Activated CD8-positive, alpha-beta memory T cell treated with anti-CD3 and anti-CD28 coated beads for 36 hours (primary cell): ENCODE measurements around the gene LRRC10. TPM values are rescaled to one million over a fixed set of nuclear protein-coding genes. Genes with fewer than 3 reads are reported as not detected.
"Not testable (repeated sequence)": the region's sequence is repeated elsewhere in the genome, so short reads cannot be mapped to it uniquely, and the experiment has no call there.

Experiments
- CTCF ChIA-PET: fragments of 350-600 bp; sonication (Branson Sonifier 250); formaldehyde crosslinking; loops from one replicate; lab custom pipeline; 2021; ENCODE audit warnings: antibody characterized with exemption; lab: Charles Lee
- POLR2A ChIA-PET: fragments of 350-600 bp; sonication (Branson Sonifier 250); formaldehyde crosslinking; loops from one replicate; lab custom pipeline; 2021; ENCODE audit warnings: antibody characterized with exemption; lab: Charles Lee
- total RNA-seq, 2 experiments: library from RNA; stranded (reverse); gene quantifications; one replicate each; pipeline ENCODE4 v1.2.3, GENCODE V29; 2021

LRRC10 gene
- total RNA-seq, 2 experiments from 2014 or later = not detected

DNA sequence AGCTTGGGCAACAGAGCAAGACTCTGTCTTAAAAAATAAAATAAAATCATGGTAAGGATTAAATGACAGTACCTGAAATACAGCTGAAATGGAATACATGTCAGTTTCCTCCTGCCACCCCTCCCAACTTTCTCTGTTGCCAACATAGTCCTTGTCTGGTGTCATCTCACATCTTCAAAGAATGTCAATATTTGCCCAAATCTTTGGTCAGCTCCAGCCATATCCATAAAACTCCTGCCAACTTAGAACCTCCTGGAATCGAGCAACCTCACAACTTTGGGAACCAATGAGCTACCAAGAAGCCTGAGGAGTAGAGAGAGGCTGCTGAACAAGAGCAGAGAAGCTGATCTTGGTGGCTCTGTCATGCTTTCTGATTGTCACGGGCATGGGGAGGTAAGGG, 10.8 kb upstream of the LRRC10 start:
- ChIA-PET POLR2A (no interaction called here), CTCF (interaction anchor here (0.6 kb wide), 1 partner anchor 26 kb away, joined by 4 read pairs; no protein-coding TSS in a partner anchor)

DNA sequence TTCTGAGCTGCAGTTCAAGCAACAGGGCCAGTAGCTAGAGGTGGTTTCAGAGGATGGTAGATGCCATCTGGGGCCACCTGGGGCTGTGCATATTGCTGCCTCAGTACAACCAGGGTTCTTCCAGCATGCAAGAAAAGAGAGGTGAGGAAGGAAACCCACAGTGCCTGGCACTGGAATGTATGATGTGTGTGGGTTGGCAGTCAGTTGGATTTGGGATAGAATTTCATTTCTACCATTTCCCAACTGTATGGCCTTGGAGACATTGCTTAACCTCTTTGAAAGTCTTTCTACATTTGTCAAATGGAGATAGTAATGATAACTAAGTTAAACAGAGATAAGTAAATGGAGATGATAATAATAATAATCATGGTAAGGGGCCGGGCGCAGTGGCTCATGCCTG, 10.2 kb upstream of the LRRC10 start:
- CTCF ChIA-PET = no interaction called here
- POLR2A ChIA-PET = no interaction called here

DNA sequence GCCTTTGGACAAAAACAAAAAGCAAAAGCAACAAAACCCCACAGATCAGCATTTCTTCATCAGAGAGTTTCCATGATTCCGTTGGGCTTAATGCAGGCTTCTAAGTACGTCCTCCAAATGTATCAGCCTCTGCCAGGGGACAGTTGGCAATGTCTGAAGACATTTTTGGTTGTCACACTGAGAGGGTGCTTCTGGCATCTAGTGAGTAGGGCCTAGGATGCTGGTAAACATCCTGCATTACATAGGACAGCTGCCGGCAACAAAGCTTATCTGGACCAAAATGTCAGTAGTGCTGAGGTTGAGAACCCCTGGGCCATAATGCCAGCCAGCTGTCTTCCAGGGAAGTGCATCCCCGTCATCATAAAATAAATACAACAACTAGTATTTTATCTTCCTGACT, 9.4 kb upstream of the LRRC10 start:
- ChIA-PET POLR2A (no interaction called here), CTCF (interaction anchor here (0.5 kb wide), 1 partner anchor 9 kb away, joined by 6 read pairs; the partner anchor contains the start of gene LRRC10)

DNA sequence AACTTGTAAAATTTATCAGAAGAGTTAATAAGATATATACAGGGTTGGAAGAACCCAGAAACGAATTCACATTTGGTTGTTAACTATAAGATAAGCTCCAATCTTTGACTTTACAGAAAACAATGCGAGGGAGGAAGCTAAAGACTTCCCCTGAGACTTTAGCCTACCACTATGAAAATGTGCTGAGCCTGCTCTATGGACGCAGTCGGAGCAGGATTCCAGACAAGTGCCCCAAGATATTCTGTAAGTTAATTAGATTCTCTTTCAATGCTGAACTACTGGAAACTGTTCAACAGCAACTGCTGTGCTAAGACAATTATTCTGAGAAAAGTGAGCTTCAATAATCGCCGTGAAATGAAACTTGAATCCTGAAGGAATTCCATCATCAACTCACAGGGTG, 8.3 kb upstream of the LRRC10 start:
- ChIA-PET POLR2A (no interaction called here), CTCF (no interaction called here)

DNA sequence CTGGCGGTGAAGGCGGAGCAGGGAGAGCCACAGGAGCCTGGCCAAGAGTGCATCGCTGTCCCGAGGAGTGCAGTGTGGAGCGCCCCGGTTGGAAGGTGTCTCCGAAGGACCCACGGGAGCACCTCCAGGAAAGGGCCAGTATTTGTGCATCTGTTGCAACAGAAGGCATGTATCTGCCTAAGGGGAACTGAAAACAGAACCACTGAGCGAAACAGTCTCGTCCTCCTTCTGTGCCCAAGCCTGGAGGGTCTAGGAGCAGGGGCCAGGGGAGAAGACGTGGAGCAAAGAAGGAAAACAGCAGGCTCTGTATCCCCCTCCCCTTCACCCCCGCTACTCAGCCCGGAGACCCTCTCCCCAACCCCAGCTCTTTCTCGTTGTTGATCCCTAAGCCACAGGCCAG, 5.3 kb upstream of the LRRC10 start:
- CTCF ChIA-PET = interaction anchor here (1.7 kb wide), 1 partner anchor 24 kb away, joined by 5 read pairs; no protein-coding TSS in a partner anchor
- POLR2A ChIA-PET = no interaction called here

DNA sequence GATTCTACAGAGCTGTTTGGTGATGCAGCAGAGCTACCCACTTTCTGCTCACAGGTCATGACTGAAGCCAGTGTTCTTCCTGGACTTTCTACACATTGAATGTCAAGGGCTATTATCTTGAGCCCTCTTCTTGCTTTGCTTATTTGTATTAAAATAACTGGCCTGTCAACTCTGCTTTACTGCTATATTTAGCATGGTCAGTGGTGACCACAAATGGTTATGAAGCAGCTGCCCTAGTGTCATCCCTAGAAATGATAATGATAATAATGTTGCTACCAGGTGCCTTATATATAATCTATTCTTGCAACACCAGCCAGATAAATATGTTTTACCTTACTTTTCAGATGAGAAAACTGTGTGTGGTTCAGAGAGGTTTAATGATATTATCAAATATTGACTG, 2.6 kb upstream of the LRRC10 start:
- ChIA-PET POLR2A (no interaction called here), CTCF (no interaction called here)

DNA sequence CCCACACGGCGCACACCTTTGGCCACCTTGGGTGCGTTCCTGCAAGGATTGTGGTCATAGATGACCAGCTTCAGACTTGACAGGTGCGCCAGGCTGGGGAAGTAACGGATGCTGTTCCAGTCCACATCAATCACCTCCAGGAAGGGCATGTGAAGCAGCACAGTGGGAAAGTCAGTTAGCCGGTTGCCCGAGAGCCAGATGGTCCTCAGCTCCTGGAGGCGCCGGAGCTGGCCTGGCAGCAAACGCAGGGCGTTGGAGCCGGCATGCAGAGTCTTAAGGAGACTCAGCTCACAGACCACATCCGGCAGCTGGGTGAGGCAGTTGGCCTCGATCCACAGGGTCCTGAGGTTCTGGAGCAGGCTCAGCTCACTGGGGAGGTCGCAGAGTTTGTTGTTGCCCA, 581 bp downstream of the LRRC10 start:
- ChIA-PET POLR2A (no interaction called here), CTCF (interaction anchor here (0.5 kb wide), 1 partner anchor 80 kb away, joined by 3 read pairs; no protein-coding TSS in a partner anchor)

DNA sequence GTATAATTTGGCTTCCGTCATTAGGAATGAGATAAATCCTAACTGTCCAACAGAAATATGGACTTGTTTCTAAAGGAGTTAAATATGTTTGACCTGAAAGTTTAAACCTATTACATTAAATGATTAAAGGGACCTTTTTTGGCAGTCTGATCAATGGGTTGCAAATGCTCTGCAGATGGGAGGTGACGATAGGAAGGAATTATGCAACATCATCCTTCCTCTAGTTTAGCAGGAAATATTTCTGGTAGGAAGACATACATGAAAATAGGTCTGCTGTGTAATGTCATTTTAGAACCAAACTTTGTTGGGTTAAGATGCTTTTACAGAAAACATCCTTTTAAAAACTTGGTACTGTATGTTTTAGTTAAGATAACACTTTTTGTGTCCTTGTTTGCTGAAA, 2.6 kb downstream of the LRRC10 start:
- ChIA-PET POLR2A (no interaction called here), CTCF (no interaction called here)

DNA sequence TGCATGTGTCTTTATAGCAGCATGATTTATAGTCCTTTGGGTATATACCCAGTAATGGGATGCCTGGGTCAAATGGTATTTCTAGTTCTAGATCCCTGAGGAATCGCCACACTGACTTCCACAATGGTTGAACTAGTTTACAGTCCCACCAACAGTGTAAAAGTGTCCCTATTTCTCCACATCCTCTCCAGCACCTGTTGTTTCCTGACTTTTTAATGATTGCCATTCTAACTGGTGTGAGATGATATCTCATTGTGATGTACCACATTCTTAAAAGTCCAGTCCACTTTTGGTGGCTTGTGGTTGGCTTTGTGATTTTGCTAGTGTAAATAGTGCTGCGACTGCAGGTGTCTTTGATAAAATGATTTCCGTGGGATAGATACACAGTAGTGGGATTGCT, 6.4 kb downstream of the LRRC10 start:
- CTCF ChIA-PET = interaction anchor here (0.6 kb wide), 1 partner anchor 32 kb away, joined by 4 read pairs; no protein-coding TSS in a partner anchor
- POLR2A ChIA-PET = not testable (repeated sequence)

DNA sequence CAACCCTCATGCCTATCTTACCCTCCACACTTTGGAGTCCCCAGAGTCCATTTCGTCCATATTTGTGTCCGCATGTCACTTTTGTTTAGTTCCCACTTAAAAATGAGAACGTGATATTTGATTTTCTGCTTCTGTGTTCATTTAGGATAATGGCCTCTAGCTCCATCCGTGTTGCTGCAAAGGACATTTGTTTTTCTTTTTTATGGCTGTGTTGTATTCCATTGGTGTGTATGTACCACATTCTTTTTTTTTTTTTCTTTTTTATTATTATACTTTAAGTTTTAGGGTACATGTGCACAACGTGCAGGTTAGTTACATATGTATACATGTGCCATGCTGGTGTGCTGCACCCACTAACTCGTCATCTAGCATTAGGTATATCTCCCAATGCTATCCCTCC, 7.2 kb downstream of the LRRC10 start:
- CTCF ChIA-PET, POLR2A ChIA-PET: not testable (repeated sequence)

DNA sequence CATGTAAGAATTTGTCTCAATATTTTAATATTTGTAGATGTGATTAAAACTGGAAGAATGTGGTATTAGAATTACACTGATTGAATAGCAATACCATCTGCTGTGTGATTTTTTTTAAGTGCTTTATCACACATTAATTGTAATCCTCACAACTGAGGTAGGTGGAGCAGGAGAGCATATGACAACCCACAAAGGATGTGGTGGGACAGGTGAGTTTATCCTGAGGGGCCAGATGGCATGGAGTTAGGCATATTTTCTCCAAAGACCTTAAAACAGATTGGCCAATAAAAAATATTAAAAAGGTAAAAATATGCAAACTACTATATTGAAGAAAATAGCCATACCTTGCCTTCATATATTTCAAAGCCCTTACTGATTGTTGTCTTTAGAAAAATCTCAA, 7.8 kb downstream of the LRRC10 start:
- CTCF ChIA-PET = no interaction called here
- POLR2A ChIA-PET = no interaction called here

DNA sequence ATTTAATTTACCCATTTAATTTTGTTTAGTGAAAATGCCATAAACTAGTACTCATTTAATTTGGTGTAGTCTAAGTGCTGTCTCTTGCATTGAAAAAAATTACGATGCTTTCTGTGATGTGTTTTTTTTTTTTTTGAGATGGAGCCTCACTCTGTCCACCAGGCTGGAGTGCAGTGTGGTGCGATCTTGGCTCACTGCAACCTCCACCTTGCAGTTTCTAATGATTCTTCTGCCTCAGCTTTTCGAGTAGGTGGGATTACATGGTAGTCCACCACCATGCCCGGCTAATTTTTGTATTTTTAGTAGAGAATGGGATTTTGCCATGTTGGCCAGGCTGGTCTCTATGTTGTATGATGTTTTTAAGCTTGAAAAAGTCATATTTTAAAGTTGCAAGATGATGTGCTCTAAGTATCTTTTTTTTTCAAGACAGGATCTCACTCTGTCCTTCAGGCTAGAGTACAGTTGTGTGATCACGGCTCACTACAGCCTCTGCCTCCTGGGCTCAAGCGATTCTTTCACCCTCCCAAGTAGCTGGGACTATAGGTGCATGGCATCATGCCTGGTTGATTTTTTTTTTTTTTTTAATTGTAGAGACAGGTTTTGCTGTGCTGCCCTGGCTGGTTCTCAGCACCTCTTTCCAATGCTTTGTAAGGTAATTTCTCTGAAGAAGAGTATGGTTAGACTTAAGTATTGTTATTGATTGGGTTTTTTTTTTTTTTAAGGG, 8.6 kb downstream of the LRRC10 start:
- POLR2A ChIA-PET = interaction anchor here (0.7 kb wide), 2 partner anchors 16 to 37 kb away, joined by 3 to 5 read pairs; no protein-coding TSS in a partner anchor
- CTCF ChIA-PET = interaction anchor here (1.0 kb wide), 1 partner anchor 31 kb away, joined by 5 read pairs; no protein-coding TSS in a partner anchor

DNA sequence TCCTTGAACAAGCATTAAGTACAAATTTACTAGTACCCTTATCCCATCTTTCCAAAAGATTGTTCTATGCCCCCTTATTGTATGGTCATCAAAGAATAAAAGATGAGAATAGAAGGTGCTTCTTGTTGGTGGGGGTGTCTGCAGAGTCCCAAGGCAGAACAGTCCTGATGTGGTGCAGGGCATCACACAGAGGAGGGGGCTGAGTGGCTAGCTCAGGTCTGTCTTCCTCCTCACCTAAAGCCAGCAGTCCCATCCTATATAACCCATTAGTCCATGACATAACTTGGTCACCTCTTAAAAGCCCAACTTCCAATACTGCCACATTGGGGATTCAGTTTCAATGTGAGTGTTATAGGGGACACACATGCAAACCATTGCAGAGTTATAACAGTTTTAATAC, 9.9 kb downstream of the LRRC10 start:
- CTCF ChIA-PET = no interaction called here
- POLR2A ChIA-PET = interaction anchor here (1.2 kb wide), 2 partner anchors 8 to 15 kb away, joined by 3 to 4 read pairs; no protein-coding TSS in a partner anchor

DNA sequence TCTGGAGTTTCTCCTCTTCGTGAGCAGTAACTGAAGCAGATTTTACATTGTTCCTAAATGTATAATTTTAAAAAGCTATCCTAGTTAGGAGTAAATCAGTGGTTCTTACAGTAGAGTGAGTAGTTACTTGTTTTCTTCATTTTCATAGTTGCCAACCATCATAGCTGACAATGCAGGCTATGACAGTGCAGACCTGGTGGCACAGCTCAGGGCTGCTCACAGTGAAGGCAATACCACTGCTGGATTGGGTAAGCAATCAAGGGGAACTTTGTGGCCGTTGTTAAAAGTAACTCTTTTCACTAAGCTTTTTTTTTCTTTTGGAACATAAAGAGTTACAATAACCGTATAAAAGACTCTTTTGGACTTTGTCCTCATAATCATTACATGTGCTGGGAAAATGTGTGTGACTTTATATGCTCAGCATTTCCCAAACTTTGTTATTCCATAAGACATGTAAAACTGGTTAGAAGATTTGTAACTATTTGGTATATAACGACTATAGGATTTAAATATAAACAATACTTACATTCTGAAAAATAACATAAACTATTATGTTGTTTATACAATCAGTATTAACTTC, 12.4 kb downstream of the LRRC10 start:
- CTCF ChIA-PET = no interaction called here
- POLR2A ChIA-PET = no interaction called here

DNA sequence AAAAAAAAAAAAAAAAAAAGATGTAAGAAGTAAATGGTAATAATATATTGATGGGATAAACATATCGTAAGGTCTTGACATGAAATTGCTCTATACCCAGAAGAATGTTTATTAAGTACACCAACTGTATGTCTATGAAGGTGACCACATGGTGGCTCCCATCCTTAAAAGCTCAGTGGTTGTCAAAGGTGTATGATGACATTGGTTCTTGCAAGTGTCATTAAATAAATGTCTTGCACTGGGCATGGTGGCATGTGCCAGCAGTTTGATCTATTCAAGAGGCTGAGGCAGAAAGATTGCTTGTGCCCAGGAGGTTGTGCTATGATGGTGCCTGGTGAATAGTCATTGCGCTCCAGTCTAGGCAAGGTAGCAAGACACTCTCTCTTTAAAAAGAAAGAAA, 15.0 kb downstream of the LRRC10 start:
- POLR2A ChIA-PET = interaction anchor here (0.6 kb wide), 1 partner anchor 16 kb away, joined by 4 read pairs; no protein-coding TSS in a partner anchor
- CTCF ChIA-PET = interaction anchor here (0.7 kb wide), 1 partner anchor 26 kb away, joined by 4 read pairs; no protein-coding TSS in a partner anchor

DNA sequence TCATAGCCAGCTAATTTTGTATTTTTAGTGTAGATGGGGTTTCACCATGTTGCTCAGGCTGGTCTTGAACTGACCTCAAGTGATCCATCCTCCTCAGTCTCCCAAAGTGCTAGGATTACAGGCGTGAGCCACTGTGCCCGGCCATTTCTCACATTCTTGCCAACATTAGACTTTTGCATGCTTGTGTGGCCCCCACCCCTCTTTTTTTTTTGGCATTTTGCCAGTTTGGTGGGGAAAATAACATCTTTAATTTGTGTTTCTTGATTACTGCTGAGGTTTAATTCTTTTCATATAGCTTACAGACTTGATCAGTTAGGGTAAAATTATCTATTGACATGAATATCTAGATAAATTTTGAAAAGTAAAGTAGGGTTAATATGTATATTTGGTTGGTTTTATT, 21.6 kb downstream of the LRRC10 start:
- POLR2A ChIA-PET = interaction anchor here (0.7 to 0.8 kb wide), 2 partner anchors 11 to 229 kb away, joined by 3 read pairs; no protein-coding TSS in a partner anchor
- CTCF ChIA-PET = interaction anchor here (1.0 kb wide), 1 partner anchor 231 kb away, joined by 3 read pairs; no protein-coding TSS in a partner anchor

DNA sequence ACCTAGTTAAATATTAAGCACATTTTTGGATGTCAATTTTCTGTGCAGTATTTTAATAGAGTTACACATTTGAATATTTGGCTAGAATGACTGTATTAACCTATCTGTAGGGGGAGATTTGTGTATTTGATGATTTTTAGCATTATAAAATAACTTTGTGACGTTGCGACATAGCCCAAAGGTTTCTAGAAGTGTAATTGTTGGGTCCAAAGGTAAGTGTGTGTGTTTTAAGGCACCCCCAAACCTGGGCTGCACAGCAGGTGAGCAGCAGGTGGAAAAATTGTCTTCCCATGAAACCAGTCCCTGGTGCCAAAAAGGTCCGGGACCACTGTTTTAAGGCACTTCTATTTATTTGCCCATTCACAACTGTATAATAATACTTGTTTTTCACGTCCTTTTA, 22.2 kb downstream of the LRRC10 start:
- POLR2A ChIA-PET = no interaction called here
- CTCF ChIA-PET = no interaction called here

DNA sequence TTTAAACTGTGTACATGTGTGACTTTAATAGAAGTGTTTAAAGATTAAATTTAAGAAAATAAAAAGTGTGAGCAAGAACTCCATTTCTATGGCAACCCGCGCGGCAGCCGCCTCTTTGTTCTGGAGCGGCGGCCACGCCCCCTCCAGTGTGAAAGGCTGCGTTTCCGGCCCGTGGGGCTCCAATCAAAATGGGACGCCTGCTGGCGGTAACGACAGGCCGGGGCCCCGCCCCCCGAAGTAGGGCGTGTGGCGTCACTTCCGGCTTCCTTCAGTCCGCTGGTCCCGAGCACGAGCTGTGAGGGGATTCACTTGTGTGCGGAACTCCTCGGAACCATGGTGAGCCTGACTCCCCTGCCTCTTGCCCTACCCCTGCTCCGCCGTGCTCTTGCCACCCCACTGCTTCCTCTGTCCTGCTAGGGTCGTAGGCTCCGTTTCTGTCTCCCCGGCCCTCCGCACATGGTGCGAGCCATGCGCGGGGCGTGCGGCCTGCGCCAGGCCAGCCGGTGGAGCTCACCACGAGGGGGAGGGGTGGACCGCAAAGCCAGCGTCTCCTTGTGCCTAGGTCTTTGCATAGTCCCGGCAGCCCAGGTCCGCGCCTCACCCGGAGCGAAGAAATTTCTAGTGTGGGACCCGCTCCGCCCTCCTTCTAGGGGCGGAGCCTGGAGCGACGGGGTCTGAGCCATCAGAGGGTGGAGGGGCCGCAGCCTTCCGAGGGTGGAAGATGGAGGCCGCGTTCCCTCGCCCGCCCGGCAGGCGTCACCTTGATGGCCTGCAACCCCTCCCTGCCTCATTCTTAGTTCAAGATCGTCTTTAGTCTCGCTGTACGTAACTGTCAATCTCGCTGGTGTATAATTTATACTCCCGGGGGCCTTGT, 25.3 kb downstream of the LRRC10 start, which contains the start of gene CCT2:
CCT2 (plus strand) TSS at position 271 of the 874 bp plus-strand sequence; CDS start at position 334, 63 bp downstream.
- ChIA-PET CTCF (interaction anchor here (0.6 to 1.4 kb wide), 4 partner anchors 115 to 416 kb away, joined by 3 to 5 read pairs (median 4); partner anchors contain the start of gene FRS2), POLR2A (interaction anchor here (0.5 to 1.2 kb wide), 5 partner anchors 15 to 370 kb away, joined by 3 to 5 read pairs (median 3); no protein-coding TSS in a partner anchor)

DNA sequence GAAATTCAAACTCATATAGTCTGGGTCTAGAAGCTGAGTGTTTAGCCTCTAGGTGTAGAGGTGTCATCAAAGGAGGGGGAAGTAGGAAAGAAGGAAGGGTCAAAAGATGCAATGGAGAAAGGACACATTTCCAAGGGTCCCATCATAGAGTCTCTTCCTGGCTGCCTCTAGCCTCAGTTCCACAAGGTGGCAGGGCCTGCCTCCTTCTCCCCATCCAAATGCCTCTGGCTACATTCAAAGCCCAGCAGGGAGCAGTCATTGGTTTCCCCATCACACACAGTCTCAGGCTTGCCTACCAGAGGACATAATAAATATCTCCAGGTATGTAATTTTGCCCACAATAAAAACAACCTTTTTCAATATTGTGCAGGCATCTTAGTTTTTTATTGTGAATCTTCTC, 27.5 kb downstream of the LRRC10 start:
- CTCF ChIA-PET = interaction anchor here (2.0 kb wide), 1 partner anchor 13 kb away, joined by 6 read pairs; no protein-coding TSS in a partner anchor
- POLR2A ChIA-PET = interaction anchor here (0.5 kb wide), 1 partner anchor 42 kb away, joined by 3 read pairs; no protein-coding TSS in a partner anchor
